ENCODE results near the gene BBS2.

BBS2 gene

GRCh38 chr16:56479469-56479868 is 40.4 kb downstream of the BBS2 start:
- WGBS, 2 donors (ENCODE audit: extremely low coverage in 2 of 2, insufficient read length in 2 of 2, insufficient replicate concordance in 1 of 2), result no CpG with 5 or more reads among the region's 2 CpGs
- Histone ChIP-seq H4K91ac (ENCODE audit: low read depth, low read length, poor library complexity) (no peak overlapping the region), H4K8ac (ENCODE audit: low read depth, low read length) (no peak overlapping the region), H2BK15ac (ENCODE audit: low read length) (no peak overlapping the region), H3K79me1 (ENCODE audit: low read depth, low read length) (no peaks in the 10 kb centered on the region), H3K14ac (ENCODE audit: low read length) (no peak overlapping the region), H3K27me3 (ENCODE audit: control insufficient read depth in 3 of 3, insufficient read depth in 3 of 3, low read depth in 1 of 3, low read length in 3 of 3) (no peaks in the 10 kb centered on the region), H2BK12ac (ENCODE audit: low read length) (no peak overlapping the region), H3K18ac (ENCODE audit: low read length) (no peak overlapping the region), H2AK5ac (ENCODE audit: low read depth, low read length) (no peak overlapping the region), H3K27ac (replicated peaks; ENCODE audit: low read length) (no peak overlapping the region), H3K4me2 (ENCODE audit: insufficient read depth, low read length, poor library complexity, severe bottlenecking) (no peak overlapping the region), H3K23ac (ENCODE audit: low read depth, low read length, poor library complexity) (no peak overlapping the region), H3K9ac (ENCODE audit: low read depth, low read length, poor library complexity) (no peak overlapping the region), H2BK5ac (ENCODE audit: low read length) (no peak overlapping the region), H3K36me3 (replicated peaks in 1 of 2; ENCODE audit: control insufficient read depth in 2 of 2, insufficient read depth in 2 of 2, low read length in 2 of 2) (peaks cover 22 to 89% of the 10 kb centered on the region in 2 donors), H3K4me3 (ENCODE audit: low read length in 2 of 2) (peak overlapping the region in 1 of 2 donors; percentile 0), H3K9me3 (replicated peaks in 1 of 2; ENCODE audit: control insufficient read depth in 2 of 2, insufficient read depth in 1 of 2, low read depth in 1 of 2, low read length in 2 of 2) (no peaks in the 10 kb centered on the region), H3K4me1 (ENCODE audit: control insufficient read depth in 2 of 2, insufficient read depth in 1 of 2, low read depth in 1 of 2, low read length in 2 of 2) (no peaks in the 10 kb centered on the region), H2BK120ac (ENCODE audit: low read depth, low read length) (no peak overlapping the region), H2AFZ (ENCODE audit: low read length) (no peak overlapping the region), H3K4ac (ENCODE audit: low read length) (no peak overlapping the region)
- DNase-seq (ENCODE audit: low spot score), result no peak

DNA sequence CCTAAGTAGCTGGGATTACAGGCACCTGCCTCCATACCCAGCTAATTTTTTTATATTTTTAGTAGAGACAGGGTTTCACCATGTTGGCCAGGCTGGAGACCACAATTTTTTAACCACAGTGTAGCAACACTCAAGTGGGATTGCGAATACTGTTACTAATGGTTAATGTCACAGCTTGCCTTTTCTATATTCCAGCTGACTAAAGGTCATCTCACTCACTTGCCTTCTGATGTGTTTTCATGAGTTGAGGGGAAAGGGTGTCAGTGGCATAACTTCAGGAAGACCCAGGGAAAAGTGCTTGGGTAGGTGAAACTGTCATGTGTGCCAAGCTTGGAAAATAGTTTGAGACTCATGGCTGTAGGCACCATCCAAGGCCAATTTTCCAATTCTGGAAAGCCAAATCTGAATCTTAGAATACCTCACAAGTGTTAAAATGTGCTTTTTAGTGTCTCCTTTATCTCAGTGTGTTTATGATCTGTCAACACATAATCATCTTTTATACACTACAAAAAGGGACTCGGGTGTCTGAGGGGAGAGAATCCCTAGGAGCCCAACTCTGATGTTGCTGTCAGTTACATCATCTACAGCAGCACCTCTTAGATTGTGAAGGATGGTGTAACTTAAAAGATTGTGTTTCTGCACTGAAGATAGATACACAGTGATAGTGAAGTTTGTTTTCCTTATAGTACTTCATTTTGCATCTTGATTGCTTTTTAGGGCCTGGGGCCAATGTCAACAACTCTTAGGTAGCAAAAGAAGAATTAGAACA is 41.4 kb downstream of the BBS2 start:
- Histone ChIP-seq H3K4me1 (ENCODE audit: control insufficient read depth in 2 of 2, insufficient read depth in 1 of 2, low read depth in 1 of 2, low read length in 2 of 2) (no peaks in the 10 kb centered on the region), H3K18ac (ENCODE audit: low read length) (no peak overlapping the region), H3K36me3 (replicated peaks in 1 of 2; ENCODE audit: control insufficient read depth in 2 of 2, insufficient read depth in 2 of 2, low read length in 2 of 2) (peaks cover 22 to 92% of the 10 kb centered on the region in 2 donors), H3K14ac (ENCODE audit: low read length) (no peak overlapping the region), H2AK5ac (ENCODE audit: low read depth, low read length) (no peak overlapping the region), H3K4me3 (ENCODE audit: low read length in 2 of 2) (no peak overlapping the region), H2AFZ (ENCODE audit: low read length) (no peak overlapping the region), H3K27ac (replicated peaks; ENCODE audit: low read length) (no peak overlapping the region), H2BK12ac (ENCODE audit: low read length) (no peak overlapping the region), H2BK15ac (ENCODE audit: low read length) (no peak overlapping the region), H2BK5ac (ENCODE audit: low read length) (no peak overlapping the region), H3K4ac (ENCODE audit: low read length) (no peak overlapping the region), H4K8ac (ENCODE audit: low read depth, low read length) (no peak overlapping the region), H3K27me3 (ENCODE audit: control insufficient read depth in 3 of 3, insufficient read depth in 3 of 3, low read depth in 1 of 3, low read length in 3 of 3) (no peaks in the 10 kb centered on the region), H2BK120ac (ENCODE audit: low read depth, low read length) (no peak overlapping the region), H3K79me1 (ENCODE audit: low read depth, low read length) (no peaks in the 10 kb centered on the region), H3K23ac (ENCODE audit: low read depth, low read length, poor library complexity) (no peak overlapping the region), H4K91ac (ENCODE audit: low read depth, low read length, poor library complexity) (no peak overlapping the region), H3K9me3 (replicated peaks in 1 of 2; ENCODE audit: control insufficient read depth in 2 of 2, insufficient read depth in 1 of 2, low read depth in 1 of 2, low read length in 2 of 2) (no peaks in the 10 kb centered on the region), H3K4me2 (ENCODE audit: insufficient read depth, low read length, poor library complexity, severe bottlenecking) (no peak overlapping the region), H3K9ac (ENCODE audit: low read depth, low read length, poor library complexity) (no peak overlapping the region)
- WGBS, 2 donors (ENCODE audit: extremely low coverage in 2 of 2, insufficient read length in 2 of 2, insufficient replicate concordance in 1 of 2), result no CpG with 5 or more reads among the region's 2 CpGs
- DNase-seq (ENCODE audit: low spot score), result no peak

DNA sequence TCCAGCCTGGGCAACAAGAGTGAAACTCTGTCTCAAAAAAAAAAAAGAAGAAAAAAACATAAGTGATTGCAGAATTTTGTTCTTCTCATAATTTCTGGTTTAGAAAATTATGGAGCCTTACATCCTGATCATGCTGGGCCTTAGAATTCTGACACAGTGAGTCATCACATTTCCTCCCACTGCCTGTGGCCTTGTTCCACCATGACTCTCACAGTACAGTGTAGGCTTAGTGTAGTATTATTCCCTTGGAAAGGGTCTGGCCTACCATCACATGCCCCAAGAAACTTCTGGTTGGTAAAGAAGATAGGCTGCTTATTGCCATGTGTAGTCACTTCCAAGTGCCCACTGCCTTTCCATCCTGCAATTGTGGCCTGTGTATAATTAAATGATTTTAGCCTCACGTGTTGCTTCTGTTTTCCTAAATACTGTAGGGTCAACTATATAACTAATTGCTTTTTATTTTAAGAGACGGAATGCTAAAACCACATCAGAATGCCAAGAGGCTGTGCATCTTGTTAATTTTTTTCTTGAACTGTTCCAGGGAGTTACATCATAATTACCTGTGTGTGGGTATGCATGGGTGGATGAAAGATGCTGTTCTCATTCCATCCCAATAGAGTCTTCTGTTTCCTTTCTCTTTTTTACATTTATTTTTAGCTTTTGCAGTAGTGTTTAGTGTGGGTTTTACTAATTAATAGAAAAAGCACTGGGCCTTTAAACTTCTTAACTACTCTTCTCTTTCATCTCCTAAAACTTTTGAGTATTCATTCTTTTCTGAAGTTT is 42.5 kb downstream of the BBS2 start:
- Histone ChIP-seq H3K23ac (ENCODE audit: low read depth, low read length, poor library complexity) (no peak overlapping the region), H3K9me3 (replicated peaks in 1 of 2; ENCODE audit: control insufficient read depth in 2 of 2, insufficient read depth in 1 of 2, low read depth in 1 of 2, low read length in 2 of 2) (no peaks in the 10 kb centered on the region), H3K4ac (ENCODE audit: low read length) (no peak overlapping the region), H2BK120ac (ENCODE audit: low read depth, low read length) (no peak overlapping the region), H4K8ac (ENCODE audit: low read depth, low read length) (no peak overlapping the region), H2BK5ac (ENCODE audit: low read length) (no peak overlapping the region), H2BK15ac (ENCODE audit: low read length) (no peak overlapping the region), H3K4me1 (ENCODE audit: control insufficient read depth in 2 of 2, insufficient read depth in 1 of 2, low read depth in 1 of 2, low read length in 2 of 2) (no peaks in the 10 kb centered on the region), H3K27ac (replicated peaks; ENCODE audit: low read length) (no peak overlapping the region), H2BK12ac (ENCODE audit: low read length) (no peak overlapping the region), H3K79me1 (ENCODE audit: low read depth, low read length) (no peaks in the 10 kb centered on the region), H3K27me3 (ENCODE audit: control insufficient read depth in 3 of 3, insufficient read depth in 3 of 3, low read depth in 1 of 3, low read length in 3 of 3) (no peaks in the 10 kb centered on the region), H3K36me3 (replicated peaks in 1 of 2; ENCODE audit: control insufficient read depth in 2 of 2, insufficient read depth in 2 of 2, low read length in 2 of 2) (peaks cover 23 to 92% of the 10 kb centered on the region in 2 donors), H3K4me3 (ENCODE audit: low read length in 2 of 2) (no peak overlapping the region), H3K9ac (ENCODE audit: low read depth, low read length, poor library complexity) (no peak overlapping the region), H3K4me2 (ENCODE audit: insufficient read depth, low read length, poor library complexity, severe bottlenecking) (no peak overlapping the region), H2AK5ac (ENCODE audit: low read depth, low read length) (no peak overlapping the region), H3K14ac (ENCODE audit: low read length) (no peak overlapping the region), H2AFZ (ENCODE audit: low read length) (no peak overlapping the region), H3K18ac (ENCODE audit: low read length) (no peak overlapping the region), H4K91ac (ENCODE audit: low read depth, low read length, poor library complexity) (no peak overlapping the region)
- no peak for DNase-seq (ENCODE audit: low spot score)
- WGBS, 2 donors (ENCODE audit: extremely low coverage in 2 of 2, insufficient read length in 2 of 2, insufficient replicate concordance in 1 of 2), result no CpG with 5 or more reads among the region's 2 CpGs

DNA sequence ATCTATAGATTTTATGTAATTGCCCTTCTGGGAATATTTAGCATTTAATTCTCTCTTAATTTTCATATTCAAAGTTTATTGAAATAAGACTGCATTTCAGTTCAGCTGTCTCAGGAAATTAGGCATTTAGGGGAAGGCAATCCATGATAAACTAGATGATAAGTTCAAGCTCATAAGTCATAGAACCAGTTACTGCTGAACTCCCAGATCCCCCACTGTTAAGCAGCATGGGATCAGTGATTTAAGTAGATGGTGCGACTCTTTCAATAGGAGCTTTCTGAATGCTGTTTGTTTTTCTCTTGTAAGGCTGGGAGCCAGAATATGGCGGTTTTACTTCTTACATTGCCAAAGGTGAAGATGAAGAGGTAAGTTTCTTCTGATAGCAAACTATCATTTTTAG is 44.6 kb downstream of the BBS2 start:
- Histone ChIP-seq H3K4me1 (ENCODE audit: control insufficient read depth in 2 of 2, insufficient read depth in 1 of 2, low read depth in 1 of 2, low read length in 2 of 2) (no peaks in the 10 kb centered on the region), H2AFZ (ENCODE audit: low read length) (no peak overlapping the region), H4K91ac (ENCODE audit: low read depth, low read length, poor library complexity) (no peak overlapping the region), H3K27me3 (ENCODE audit: control insufficient read depth in 3 of 3, insufficient read depth in 3 of 3, low read depth in 1 of 3, low read length in 3 of 3) (no peaks in the 10 kb centered on the region), H3K9me3 (replicated peaks in 1 of 2; ENCODE audit: control insufficient read depth in 2 of 2, insufficient read depth in 1 of 2, low read depth in 1 of 2, low read length in 2 of 2) (no peaks in the 10 kb centered on the region), H3K4ac (ENCODE audit: low read length) (no peak overlapping the region), H3K79me1 (ENCODE audit: low read depth, low read length) (no peaks in the 10 kb centered on the region), H3K27ac (replicated peaks; ENCODE audit: low read length) (no peak overlapping the region), H2AK5ac (ENCODE audit: low read depth, low read length) (no peak overlapping the region), H3K36me3 (replicated peaks in 1 of 2; ENCODE audit: control insufficient read depth in 2 of 2, insufficient read depth in 2 of 2, low read length in 2 of 2) (peaks cover 32 to 97% of the 10 kb centered on the region in 2 donors), H3K23ac (ENCODE audit: low read depth, low read length, poor library complexity) (no peak overlapping the region), H2BK120ac (ENCODE audit: low read depth, low read length) (no peak overlapping the region), H3K18ac (ENCODE audit: low read length) (no peak overlapping the region), H2BK15ac (ENCODE audit: low read length) (no peak overlapping the region), H2BK12ac (ENCODE audit: low read length) (no peak overlapping the region), H3K14ac (ENCODE audit: low read length) (no peak overlapping the region), H3K4me3 (ENCODE audit: low read length in 2 of 2) (no peak overlapping the region), H2BK5ac (ENCODE audit: low read length) (no peak overlapping the region), H4K8ac (ENCODE audit: low read depth, low read length) (no peak overlapping the region), H3K9ac (ENCODE audit: low read depth, low read length, poor library complexity) (no peak overlapping the region), H3K4me2 (ENCODE audit: insufficient read depth, low read length, poor library complexity, severe bottlenecking) (no peak overlapping the region)
- no peak for DNase-seq (ENCODE audit: low spot score)
- no CpG with 5 or more reads among the region's 2 CpGs for WGBS, 2 donors (ENCODE audit: extremely low coverage in 2 of 2, insufficient read length in 2 of 2, insufficient replicate concordance in 1 of 2)

Data from neuronal stem cell (in vitro differentiated cells).